HS-5 (cell line): ENCODE measurements around the gene LZTFL1.

ENCODE experiments used
- DNase-seq: peaks from one replicate; pipeline ENCODE4 v3.0.0-alpha.2; 2012; ENCODE audit warnings: low read depth

LZTFL1 gene

DNA sequence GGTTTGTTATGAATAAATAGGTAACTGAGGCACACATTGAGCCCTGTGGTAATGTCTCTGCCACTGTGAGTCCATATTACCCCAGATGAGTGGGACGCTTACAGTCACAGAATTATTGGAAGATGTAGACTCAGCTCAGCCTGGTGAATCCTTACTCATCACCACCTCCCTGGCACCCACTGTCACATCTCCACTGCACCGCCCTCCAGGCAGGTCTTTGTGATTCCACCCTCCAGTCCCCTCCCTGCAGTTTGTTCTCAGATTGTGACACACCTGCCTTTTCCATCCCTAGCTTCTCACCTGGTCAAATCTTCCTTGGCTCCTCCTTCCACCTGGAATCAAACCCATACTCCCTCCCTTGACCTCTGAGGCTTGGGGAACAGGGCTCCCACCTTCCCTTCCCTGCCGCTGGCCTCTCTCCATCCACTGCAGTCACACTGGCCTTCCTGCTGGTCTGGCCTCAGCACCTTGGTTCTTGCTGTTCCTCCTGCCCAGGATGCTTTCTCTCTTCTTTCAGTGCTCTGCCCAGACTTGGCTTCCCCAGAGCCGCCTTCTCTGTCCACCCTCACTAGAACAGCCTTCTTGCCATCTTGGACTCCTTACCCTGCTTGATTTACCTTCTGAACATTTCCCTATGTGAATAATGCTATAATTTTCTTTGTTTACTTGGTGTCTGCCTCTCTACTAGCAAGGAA lies 55.0 kb downstream of the LZTFL1 start:
- no peak for DNase-seq

DNA sequence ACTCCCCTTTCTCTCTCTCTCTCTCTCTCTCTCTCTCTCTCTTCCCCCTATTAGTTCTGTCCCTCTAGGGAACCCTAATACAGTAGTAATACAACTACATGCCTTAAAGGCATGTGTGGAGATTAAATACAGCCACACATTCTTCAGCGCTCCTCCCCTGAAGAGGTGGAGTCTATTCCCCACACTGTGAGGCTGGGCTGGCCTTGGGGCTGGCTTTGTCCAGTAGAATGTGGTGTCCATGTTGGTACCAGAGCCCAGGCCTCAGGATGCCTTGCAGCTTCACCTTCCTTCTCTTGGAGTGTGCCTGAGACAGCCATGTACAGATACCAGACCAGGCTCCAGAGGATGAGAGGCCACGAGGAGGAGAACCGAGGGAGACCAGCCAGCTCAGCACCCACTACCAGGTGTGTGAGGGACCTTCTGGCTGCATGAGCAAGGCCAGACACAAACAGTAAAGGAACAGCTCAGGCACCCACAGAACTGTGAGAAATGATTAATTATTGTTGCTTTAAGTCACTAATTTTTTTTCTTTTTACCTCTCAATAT lies 56.2 kb downstream of the LZTFL1 start:
- DNase-seq: no peak

DNA sequence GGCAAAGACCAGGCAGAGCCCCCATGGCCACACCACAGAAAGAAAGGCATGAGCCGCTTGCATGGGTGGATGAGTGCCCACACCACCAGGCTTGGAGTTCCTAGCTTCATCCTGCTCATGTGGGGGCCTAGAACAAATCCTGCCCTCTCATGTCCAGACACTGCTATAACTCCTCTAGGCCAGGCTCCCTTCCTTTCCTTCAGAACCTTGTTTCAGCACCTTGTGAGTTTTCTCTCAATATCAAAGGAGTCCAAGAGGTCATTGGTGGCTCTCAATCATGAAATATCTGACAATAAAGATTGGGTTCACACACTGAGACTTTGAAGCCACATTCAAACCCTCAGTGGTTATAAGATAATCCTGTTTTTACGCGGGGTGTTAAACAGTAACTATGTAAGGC lies 58.3 kb downstream of the LZTFL1 start:
- DNase-seq: no peak

- no peak for DNase-seq
These were observed 59.5 kb downstream of the LZTFL1 start for GRCh38 chr3:45782381-45782780.

DNA sequence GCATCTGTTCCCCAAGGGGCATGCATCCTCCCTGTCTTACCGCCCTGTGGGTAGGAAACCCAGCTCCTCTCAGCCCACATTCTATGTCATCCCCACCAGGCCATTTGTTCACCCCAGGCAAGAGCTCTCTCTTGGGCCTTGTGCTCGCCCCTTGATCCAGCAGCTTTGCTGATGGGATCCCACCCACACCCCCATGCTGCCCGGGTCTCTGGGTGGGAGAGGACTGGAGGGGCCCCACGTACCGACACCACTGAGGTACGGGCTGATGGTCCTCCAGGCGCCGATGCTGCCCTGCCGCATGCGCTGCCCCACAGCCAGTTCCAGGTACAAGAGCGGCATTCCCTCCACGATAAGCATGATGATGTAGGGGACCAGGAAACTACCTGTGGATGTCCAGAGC lies 60.1 kb downstream of the LZTFL1 start:
- no peak for DNase-seq

DNA sequence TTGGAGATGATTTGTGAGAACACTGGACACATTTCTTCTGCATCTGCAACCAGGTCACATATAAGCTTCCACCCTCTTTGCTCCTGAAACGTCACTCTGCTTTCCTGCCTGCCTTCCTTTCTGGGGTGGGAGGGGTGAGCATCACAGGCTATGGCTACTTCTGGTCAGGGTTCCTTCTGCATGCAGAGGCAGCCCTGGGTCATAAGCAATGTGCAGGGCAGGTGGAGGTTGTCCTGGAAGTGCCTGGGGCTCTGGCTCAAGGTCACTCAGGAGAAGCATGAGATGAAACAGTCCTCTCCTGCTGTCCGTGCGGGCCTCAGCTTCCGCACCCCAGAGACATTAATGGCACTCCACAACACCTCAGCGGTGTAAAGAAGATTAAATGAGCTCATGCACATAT lies 60.6 kb downstream of the LZTFL1 start:
- no peak for DNase-seq

GRCh38 chr3:45779746-45780735 lies 61.9 kb downstream of the LZTFL1 start:
- no peak for DNase-seq

GRCh38 chr3:45778761-45779201 lies 63.1 kb downstream of the LZTFL1 start:
- DNase-seq: no peak

- DNase-seq: no peak
These were observed 64.1 kb downstream of the LZTFL1 start for GRCh38 chr3:45777746-45778386.

DNA sequence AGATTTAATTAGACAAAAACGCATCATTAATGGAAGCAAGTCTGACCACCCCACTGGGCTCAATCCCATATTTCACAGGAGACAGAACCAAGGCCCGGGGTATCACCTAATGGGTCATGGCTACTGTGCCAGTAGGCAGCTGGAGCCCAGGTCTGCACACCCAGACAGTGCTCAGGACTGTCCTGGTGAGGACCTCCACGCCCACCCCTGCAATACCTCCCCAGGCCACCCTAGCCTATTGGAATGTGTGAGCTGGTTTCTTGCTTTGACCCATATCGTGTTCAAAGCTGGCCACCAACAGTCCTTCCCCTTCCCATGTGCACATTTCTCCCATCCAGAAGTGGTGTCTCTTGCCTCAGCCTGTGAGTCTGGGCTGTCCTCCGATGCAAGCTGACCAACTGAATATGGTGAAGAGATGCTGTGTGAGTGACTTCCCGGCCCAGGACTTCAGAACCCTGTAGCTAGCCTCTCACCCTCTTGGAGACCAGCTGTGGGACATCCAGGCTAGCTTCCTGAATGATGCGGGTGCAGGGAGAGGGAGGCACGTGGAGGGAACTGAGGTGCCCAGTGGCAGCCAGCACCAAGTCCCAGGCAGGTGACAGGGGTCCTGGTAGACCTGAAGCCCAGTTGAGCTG lies 64.7 kb downstream of the LZTFL1 start:
- DNase-seq: no peak

GRCh38 chr3:45776611-45777010 lies 65.3 kb downstream of the LZTFL1 start:
- no peak for DNase-seq

DNA sequence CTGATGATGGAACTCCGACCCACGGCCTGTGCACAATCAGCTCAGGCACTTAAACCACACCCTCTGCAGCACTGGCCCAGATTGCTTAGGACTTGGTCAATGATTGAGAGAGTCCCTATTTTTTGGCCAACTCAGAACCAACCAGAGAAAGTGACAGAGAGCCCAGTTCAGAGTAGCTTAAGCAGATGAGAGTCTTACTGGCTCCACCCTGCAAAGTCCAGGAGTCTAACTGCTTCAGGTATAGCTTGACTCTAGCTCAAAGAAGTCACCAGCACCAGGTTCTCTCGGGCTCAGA lies 65.7 kb downstream of the LZTFL1 start:
- DNase-seq: no peak

GRCh38 chr3:45775571-45776300 lies 66.2 kb downstream of the LZTFL1 start:
- DNase-seq: no peak

DNA sequence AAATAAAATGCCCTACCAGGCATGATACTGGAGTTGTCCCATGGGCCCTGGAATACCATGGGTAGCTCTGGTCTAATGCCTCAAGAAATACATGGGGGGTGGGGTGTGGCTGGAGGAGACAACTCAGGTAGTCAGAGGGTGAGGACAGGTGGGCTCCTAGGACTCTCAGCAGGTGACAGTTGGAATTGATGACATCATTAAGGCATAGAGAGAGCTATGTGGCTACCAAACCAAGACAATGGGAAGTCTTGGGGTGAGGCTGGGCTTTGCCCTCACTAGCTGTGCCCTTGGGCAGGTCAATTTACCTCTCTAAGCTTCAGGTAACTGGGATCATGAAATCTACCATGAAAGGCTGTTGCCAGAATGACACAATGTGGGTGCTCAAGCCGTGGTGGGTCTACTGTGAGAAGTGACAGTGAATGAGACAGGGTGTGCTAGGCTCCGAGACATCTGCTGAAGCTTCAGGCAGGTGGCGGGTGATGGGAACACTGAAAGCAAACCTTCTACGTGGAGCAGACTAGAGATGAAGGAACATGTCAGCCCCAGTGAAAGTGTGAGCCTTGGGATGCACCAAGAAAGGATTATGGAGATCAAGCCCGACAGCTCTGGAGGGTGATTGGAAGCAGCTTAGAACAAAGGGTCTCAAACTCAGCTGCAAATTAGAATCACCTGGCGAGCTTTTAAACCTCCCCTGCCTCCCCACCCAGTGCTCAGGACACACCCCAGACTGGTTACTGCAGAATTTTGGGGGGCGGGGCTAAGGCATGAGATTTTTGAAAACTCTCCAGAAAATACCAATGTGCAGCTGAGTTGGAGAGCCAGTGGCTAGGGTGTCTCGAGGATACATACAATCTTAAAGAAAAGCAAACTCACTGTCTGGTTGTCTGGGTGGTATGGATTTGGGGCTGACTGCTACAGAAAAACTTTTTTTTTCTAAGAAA lies 67.1 kb downstream of the LZTFL1 start:
- no peak for DNase-seq

GRCh38 chr3:45773714-45774449 lies 68.0 kb downstream of the LZTFL1 start:
- DNase-seq: no peak
